Neural cell (in vitro differentiated cells): ENCODE measurements around the gene PAXIP1. TPM values are rescaled to one million over a fixed set of nuclear protein-coding genes. Genes with fewer than 3 reads are reported as not detected.

Experiments used
- H2AFZ ChIP-seq: fragments of 200-600, 300-800 bp; sonication (generic), shearing (Covaris generic); 2 replicates; pipeline ENCODE4 v1.6.0; 2014; ENCODE audit warnings: low read depth, mild to moderate bottlenecking, antibody characterized with exemption, low read length, moderate library complexity
- H3F3A ChIP-seq: fragments of 200-600 bp; shearing (Covaris generic); 2 replicates; pipeline ENCODE4 v1.6.1; 2016; ENCODE audit warnings: mild to moderate bottlenecking, moderate library complexity, mixed read lengths, antibody characterized with exemption, low read length; ENCODE audit not compliant: insufficient read depth, poor library complexity, severe bottlenecking
- H3K27ac ChIP-seq: fragments of 200-600, 300-800 bp; sonication (generic), shearing (Covaris generic); 2 replicates; pipeline ENCODE4 v1.5.1; 2014; ENCODE audit warnings: mild to moderate bottlenecking, low read length, moderate library complexity
- H3K27me3 ChIP-seq: fragments of 300-800, 200-600 bp; sonication (generic), shearing (Covaris generic); 2 replicates; pipeline ENCODE4 v1.6.0; 2014; ENCODE audit warnings: mild to moderate bottlenecking, low read depth, low read length, moderate library complexity; ENCODE audit not compliant: insufficient read depth
- H3K36me3 ChIP-seq: fragments of 300-800, 200-600 bp; sonication (generic), shearing (Covaris generic); 2 replicates; pipeline ENCODE4 v1.5.1; 2014; ENCODE audit warnings: mild to moderate bottlenecking, antibody characterized with exemption, low read length, moderate library complexity; ENCODE audit not compliant: insufficient read depth
- H3K4me2 ChIP-seq: fragments of 300-800, 200-600 bp; sonication (generic), shearing (Covaris generic); 2 replicates; pipeline ENCODE4 v1.6.0; 2014; ENCODE audit warnings: mild to moderate bottlenecking, low read length
- H3K4me3 ChIP-seq: fragments of 300-800, 200-600 bp; sonication (generic), shearing (Covaris generic); 2 replicates; pipeline ENCODE4 v1.5.1; 2014; ENCODE audit warnings: mild to moderate bottlenecking, low read length, moderate library complexity
- H3K79me2 ChIP-seq: fragments of 200-600 bp; shearing (Covaris generic); replicated peaks from 2 replicates; pipeline ENCODE4 v1.6.0; 2014; ENCODE audit warnings: mild to moderate bottlenecking, low read length, moderate library complexity; ENCODE audit not compliant: insufficient read depth
- H3K9ac ChIP-seq: fragments of 300-800, 200-600 bp; sonication (generic), shearing (Covaris generic); 2 replicates; pipeline ENCODE4 v1.6.1; 2016; ENCODE audit warnings: mild to moderate bottlenecking, low read length, mixed read lengths
- H3K9me2 ChIP-seq: fragments of 200-600 bp; shearing (Covaris generic); 2 replicates; pipeline ENCODE4 v1.6.1; 2016; ENCODE audit warnings: mild to moderate bottlenecking, low read length, mixed read lengths; ENCODE audit not compliant: insufficient read depth
- H3K9me3 ChIP-seq: fragments of 200-600, 300-800 bp; sonication (generic), shearing (Covaris generic); 2 replicates; pipeline ENCODE4 v1.6.1; 2016; ENCODE audit warnings: mild to moderate bottlenecking, mixed run types, low read length, moderate library complexity, mixed read lengths
- H4K20me1 ChIP-seq: fragments of 200-600 bp; shearing (Covaris generic); 2 replicates; pipeline ENCODE4 v1.6.1; 2016; ENCODE audit warnings: mild to moderate bottlenecking, mixed run types; ENCODE audit not compliant: insufficient read depth
- CTCF ChIP-seq: fragments of 450-650 bp; IDR thresholded peaks from 2 replicates; pipeline ENCODE4 v1.5.1; 2014; ENCODE audit warnings: antibody characterized with exemption, mild to moderate bottlenecking, moderate library complexity; ENCODE audit not compliant: poor library complexity, severe bottlenecking
- EP300 ChIP-seq: fragments of 450-650 bp; conservative IDR thresholded peaks from 2 replicates; pipeline ENCODE4 v1.6.1; 2014; ENCODE audit warnings: antibody characterized with exemption, mild to moderate bottlenecking, moderate library complexity; ENCODE audit not compliant: poor library complexity, severe bottlenecking
- EZH2 ChIP-seq: fragments of 200-600, 300-800 bp; shearing (Covaris generic), sonication (generic); IDR thresholded peaks from 2 replicates; pipeline ENCODE4 v1.6.1; 2014; ENCODE audit warnings: antibody characterized with exemption, low read length, borderline replicate concordance, mild to moderate bottlenecking; ENCODE audit not compliant: insufficient read depth, poor library complexity, severe bottlenecking
- MXI1 ChIP-seq: fragments of 450-650 bp; conservative IDR thresholded peaks from 2 replicates; pipeline ENCODE4 v1.6.1; 2014; ENCODE audit warnings: antibody characterized with exemption, mild to moderate bottlenecking; ENCODE audit not compliant: poor library complexity, severe bottlenecking
- POLR2AphosphoS5 ChIP-seq: IDR thresholded peaks from 2 replicates; pipeline ENCODE4 v1.6.1; 2012
- RAD21 ChIP-seq: fragments of 450-650 bp; conservative IDR thresholded peaks from 2 replicates; pipeline ENCODE4 v1.6.1; 2014; ENCODE audit warnings: antibody characterized with exemption, mild to moderate bottlenecking, moderate library complexity
- REST ChIP-seq: IDR thresholded peaks from 2 replicates; pipeline ENCODE4 v1.6.1; 2012; ENCODE audit warnings: borderline replicate concordance
- SMC3 ChIP-seq: fragments of 450-650 bp; conservative IDR thresholded peaks from 2 replicates; pipeline ENCODE4 v1.6.1; 2014; ENCODE audit warnings: antibody characterized with exemption, mild to moderate bottlenecking, moderate library complexity; ENCODE audit not compliant: poor library complexity
- TAF1 ChIP-seq: IDR thresholded peaks from 2 replicates; pipeline ENCODE4 v1.6.1; 2012; ENCODE audit warnings: low read depth
- polyA plus RNA-seq: library from polyadenylated mRNA; depleted of rRNA; stranded (reverse); fragments of >200 nt; gene quantifications from 2 replicates; pipeline ENCODE4 v1.2.3, GENCODE V29; 2014

Gene PAXIP1
- polyA plus RNA-seq, 1 donor from 2014 or later: 14.4 TPM

GRCh38 chr7:154946166-154946565 is 56.8 kb downstream of the PAXIP1 start:
- Histone ChIP-seq H3K4me2 (no peak overlapping the region), H3K27me3 (no peaks in the 10 kb centered on the region), H3F3A (no peaks in the 10 kb centered on the region), H3K9me2 (no peaks in the 10 kb centered on the region), H3K9ac (no peak overlapping the region), H3K9me3 (no peaks in the 10 kb centered on the region), H4K20me1 (no peaks in the 10 kb centered on the region), H2AFZ (no peak overlapping the region), H3K27ac (no peak overlapping the region), H3K79me2 (no peaks in the 10 kb centered on the region), H3K36me3 (no peaks in the 10 kb centered on the region), H3K4me3 (no peak overlapping the region)
- no peak for TF ChIP-seq EP300
- TF ChIP-seq REST: no peak
- no peak for TF ChIP-seq POLR2AphosphoS5
- no peak for TF ChIP-seq MXI1
- TF ChIP-seq CTCF: no peak
- no peak for TF ChIP-seq SMC3
- no peak for TF ChIP-seq TAF1
- no peak for TF ChIP-seq EZH2
- no peak for TF ChIP-seq RAD21

GRCh38 chr7:154943906-154944305 is 59.0 kb downstream of the PAXIP1 start:
- H2AFZ ChIP-seq: no peak overlapping the region
- no peak for TF ChIP-seq EZH2
- TF ChIP-seq RAD21: no peak
- no peak for TF ChIP-seq CTCF
- no peak for TF ChIP-seq TAF1
- TF ChIP-seq REST: no peak
- TF ChIP-seq EP300: no peak
- TF ChIP-seq MXI1: no peak
- no peaks in the 10 kb centered on the region for H4K20me1 ChIP-seq
- peaks cover 4% of the 10 kb centered on the region for H3K36me3 ChIP-seq
- no peaks in the 10 kb centered on the region for H3F3A ChIP-seq
- H3K27me3 ChIP-seq: no peaks in the 10 kb centered on the region
- no peak overlapping the region for H3K9ac ChIP-seq
- H3K4me2 ChIP-seq: no peak overlapping the region
- H3K9me3 ChIP-seq: peaks cover 3% of the 10 kb centered on the region
- no peaks in the 10 kb centered on the region for H3K9me2 ChIP-seq
- no peak overlapping the region for H3K27ac ChIP-seq
- H3K4me3 ChIP-seq: no peak overlapping the region
- no peaks in the 10 kb centered on the region for H3K79me2 ChIP-seq
